HG02981 (cell line): Measurements from ENCODE around the gene TMEM147.

ENCODE experiments used
- ATAC-seq: cut with Tn5 transposase; IDR thresholded peaks from one replicate; pipeline ENCODE4 v1.9.1; 2021; ENCODE audit warnings: mild to moderate bottlenecking, moderate library complexity; ENCODE audit not compliant: unreplicated experiment

The TMEM147 gene

GRCh38 chr19:35545001-35545854, at the start of gene TMEM147:
TMEM147 (plus strand) TSS chr19:35545626; CDS start chr19:35545740, 114 bp downstream.
- ATAC-seq: peak; percentile 72

- no peak for ATAC-seq
These were observed 48.0 kb upstream of the TMEM147 start for GRCh38 chr19:35497406-35497805.

- no peak for ATAC-seq
These were observed 47.2 kb upstream of the TMEM147 start for GRCh38 chr19:35498220-35498619.

GRCh38 chr19:35498984-35499527, 46.4 kb upstream of the TMEM147 start:
- ATAC-seq: no peak

- ATAC-seq: no peak
These were observed 44.8 kb upstream of the TMEM147 start for GRCh38 chr19:35500611-35501010.

- no peak for ATAC-seq
These were observed 43.7 kb upstream of the TMEM147 start for GRCh38 chr19:35501684-35502083.

- no peak for ATAC-seq
These were observed 42.7 kb upstream of the TMEM147 start for GRCh38 chr19:35502751-35503150.

GRCh38 chr19:35506011-35506410, 39.4 kb upstream of the TMEM147 start:
- ATAC-seq: no peak

GRCh38 chr19:35507561-35507960, 37.9 kb upstream of the TMEM147 start:
- no peak for ATAC-seq

GRCh38 chr19:35508129-35508528, 37.3 kb upstream of the TMEM147 start:
- ATAC-seq: no peak

- ATAC-seq: no peak
These were observed 36.3 kb upstream of the TMEM147 start for GRCh38 chr19:35509018-35509652.

GRCh38 chr19:35509861-35510625, 35.4 kb upstream of the TMEM147 start:
- peak; percentile 61 for ATAC-seq

GRCh38 chr19:35510626-35510964, 34.8 kb upstream of the TMEM147 start:
- ATAC-seq: no peak

- no peak for ATAC-seq
These were observed 34.1 kb upstream of the TMEM147 start for GRCh38 chr19:35511337-35511736.

- no peak for ATAC-seq
These were observed 32.4 kb upstream of the TMEM147 start for GRCh38 chr19:35512831-35513627.

- no peak for ATAC-seq
These were observed 31.7 kb upstream of the TMEM147 start, which contains the start of gene DMKN for GRCh38 chr19:35513628-35514281. DMKN (minus strand) TSS chr19:35513649; CDS start chr19:35513475, 174 bp downstream.

- no peak for ATAC-seq
These were observed 31.1 kb upstream of the TMEM147 start for GRCh38 chr19:35514282-35514809.

- no peak for ATAC-seq
These were observed 29.1 kb upstream of the TMEM147 start for GRCh38 chr19:35516310-35516709.

GRCh38 chr19:35517342-35517741, 28.1 kb upstream of the TMEM147 start:
- no peak for ATAC-seq

- no peak for ATAC-seq
These were observed 27.1 kb upstream of the TMEM147 start for GRCh38 chr19:35518313-35518712.
